ENCODE results near the gene TMEM255A.

- no peak for TF ChIP-seq CTCF (IDR thresholded peaks at IDR 0.05)
- no peak for TF ChIP-seq REST (IDR thresholded peaks at IDR 0.05; ENCODE audit: insufficient read depth in 1 of 2, low read depth in 2 of 2, low read length in 1 of 2)
- no peak for TF ChIP-seq POLR2AphosphoS5 (IDR thresholded peaks at IDR 0.05; ENCODE audit: low read depth, low read length)
- no peak for TF ChIP-seq TCF7L2 (IDR thresholded peaks at IDR 0.05; ENCODE audit: low read depth, low read length)
Measured at GRCh38 chrX:120332394-120332793, 21.1 kb upstream of the TMEM255A start.

All from Panc1 (cell line).